Measurements from ENCODE around the gene INPP4A.

GRCh38 chr2:98514879-98515249 lies 70.2 kb downstream of the INPP4A start:
- TF ChIP-seq CTCF (IDR thresholded peaks at IDR 0.05) (no peak), POLR2A (IDR thresholded peaks at IDR 0.05) (no peak)
